Measurements from ENCODE around the gene ZNF45. TPM values are rescaled to one million over a fixed set of nuclear protein-coding genes. Genes with fewer than 3 reads are reported as not detected.
"Not testable (repeated sequence)": the region's sequence is repeated elsewhere in the genome, so short reads cannot be mapped to it uniquely, and the experiment has no call there.

Gene ZNF45
- polyA plus RNA-seq, 3 donors: 25.0 to 31.0 (median 26.9) TPM

GRCh38 chr19:43934055-43934984, 762 bp downstream of the ZNF45 start:
- peak in 1 of 11 donors; percentile 2 for DNase-seq (ENCODE audit: extremely low read depth in 1 of 11, low read depth in 9 of 11, low spot score in 4 of 11)

DNA sequence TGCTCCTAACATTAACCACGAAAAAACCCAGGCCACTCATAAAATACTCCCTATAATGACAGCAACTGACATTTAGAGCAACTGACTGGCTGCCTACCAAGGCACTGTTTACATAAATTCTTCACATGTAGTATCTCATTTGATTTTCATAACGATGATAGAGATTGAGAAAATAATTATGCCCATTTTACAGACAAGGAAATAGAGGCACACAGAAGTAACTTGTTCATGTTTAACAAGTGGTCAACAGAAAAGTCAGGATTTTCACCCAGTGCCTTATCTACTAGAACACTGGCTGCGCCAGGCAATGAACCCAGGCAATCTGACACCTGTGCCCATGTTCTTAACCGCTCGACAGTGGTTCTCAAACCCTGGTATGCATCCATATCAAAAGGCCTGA, 6.3 kb downstream of the ZNF45 start:
- no peak for DNase-seq (ENCODE audit: extremely low read depth in 1 of 11, low read depth in 9 of 11, low spot score in 4 of 11)

DNA sequence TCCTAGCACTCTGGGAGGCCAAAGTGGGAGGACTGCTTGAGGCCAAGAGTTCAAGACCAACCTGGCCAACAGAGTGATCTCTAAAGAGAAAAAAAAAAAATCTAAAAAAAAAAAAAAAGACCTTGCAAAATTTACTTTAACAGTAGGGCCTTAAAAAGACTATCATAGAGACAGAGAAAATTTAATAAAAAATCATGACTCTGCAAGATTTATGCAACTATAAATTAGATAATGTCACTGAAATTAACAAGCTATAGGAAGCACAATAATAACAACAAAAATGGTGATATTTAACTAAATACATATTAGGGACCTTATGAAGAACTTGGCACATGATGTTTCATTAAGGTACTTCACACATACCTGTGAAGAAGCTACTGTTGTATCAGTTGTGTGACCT, 11.2 kb downstream of the ZNF45 start:
- DNase-seq (ENCODE audit: extremely low read depth in 1 of 11, low read depth in 9 of 11, low spot score in 4 of 11): no peak

- DNase-seq (ENCODE audit: extremely low read depth in 1 of 11, low read depth in 9 of 11, low spot score in 4 of 11): no peak
Measured at GRCh38 chr19:43914051-43914450, 21.0 kb downstream of the ZNF45 start.

DNA sequence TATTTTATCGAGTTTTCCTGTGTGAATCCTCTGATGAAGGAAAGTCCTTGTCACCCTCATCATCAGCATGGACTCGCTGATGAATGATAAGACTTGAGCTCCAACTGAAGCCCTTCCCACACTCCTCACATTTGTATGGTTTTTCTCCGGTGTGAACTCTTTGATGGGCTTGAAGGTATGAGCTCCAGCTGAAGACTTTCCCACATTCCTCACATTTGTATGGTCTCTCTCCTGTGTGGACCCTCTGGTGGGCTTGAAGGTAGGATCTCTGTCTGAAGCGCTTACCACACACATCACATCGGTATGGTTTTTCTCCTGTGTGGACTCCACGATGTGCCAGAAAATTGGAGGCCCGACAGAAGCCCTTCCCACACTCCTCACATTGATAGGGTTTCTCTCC, 21.7 kb downstream of the ZNF45 start:
- DNase-seq (ENCODE audit: extremely low read depth in 1 of 11, low read depth in 9 of 11, low spot score in 4 of 11): no peak

DNA sequence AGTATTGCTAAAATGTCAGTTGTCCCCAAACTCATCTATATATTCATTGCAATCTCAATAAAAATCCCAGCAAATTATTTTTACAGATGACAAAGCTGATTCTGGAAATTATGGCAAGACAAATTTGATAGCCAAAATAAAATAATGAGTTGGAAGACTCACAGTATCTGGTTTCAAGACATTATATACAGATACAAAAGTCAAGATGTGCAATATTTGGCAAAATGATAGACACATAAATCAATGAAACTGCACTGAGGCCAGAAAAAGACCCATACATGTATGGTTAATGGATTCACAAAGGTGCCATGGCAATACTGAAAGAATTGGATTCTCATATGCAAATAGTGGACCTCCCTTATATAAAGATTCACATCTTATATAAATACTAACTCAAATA, 24.2 kb downstream of the ZNF45 start:
- no peak for DNase-seq (ENCODE audit: extremely low read depth in 1 of 11, low read depth in 9 of 11, low spot score in 4 of 11)

GRCh38 chr19:43908659-43909058, 26.4 kb downstream of the ZNF45 start:
- DNase-seq (ENCODE audit: extremely low read depth in 1 of 11, low read depth in 9 of 11, low spot score in 4 of 11): no peak

GRCh38 chr19:43906774-43907173, 28.3 kb downstream of the ZNF45 start:
- no peak for DNase-seq (ENCODE audit: extremely low read depth in 1 of 11, low read depth in 9 of 11, low spot score in 4 of 11)

- no peak for DNase-seq (ENCODE audit: extremely low read depth in 1 of 11, low read depth in 9 of 11, low spot score in 4 of 11)
Measured at GRCh38 chr19:43905897-43906296, 29.2 kb downstream of the ZNF45 start.

DNA sequence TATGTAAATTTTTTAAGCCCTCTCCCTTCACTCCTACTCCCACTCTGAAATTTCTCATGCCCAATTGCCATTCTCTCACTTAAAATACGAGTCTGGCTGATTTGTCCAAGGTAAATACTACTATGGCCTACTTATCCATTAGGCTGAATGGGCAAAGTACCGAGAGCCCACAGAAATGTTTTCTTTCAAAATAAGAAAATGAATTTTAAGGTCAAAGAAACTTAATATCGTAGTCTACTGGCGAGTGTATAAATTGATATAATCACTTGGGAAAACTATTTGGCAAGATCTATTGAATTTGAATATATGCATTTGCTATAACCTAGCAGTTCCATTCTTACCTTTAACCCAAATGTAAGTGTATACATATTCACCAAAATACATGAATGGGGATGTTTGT, 32.7 kb downstream of the ZNF45 start:
- DNase-seq (ENCODE audit: extremely low read depth in 1 of 11, low read depth in 9 of 11, low spot score in 4 of 11): no peak

- peak; percentile 59 to 89 (median 82) for DNase-seq (ENCODE audit: extremely low read depth in 1 of 11, low read depth in 9 of 11, low spot score in 4 of 11)
Measured at GRCh38 chr19:43901395-43902390, 33.4 kb downstream of the ZNF45 start.

- no peak for DNase-seq (ENCODE audit: extremely low read depth in 1 of 11, low read depth in 9 of 11, low spot score in 4 of 11)
Measured at GRCh38 chr19:43895727-43896308, 39.3 kb downstream of the ZNF45 start.

- no peak for DNase-seq (ENCODE audit: extremely low read depth in 1 of 11, low read depth in 9 of 11, low spot score in 4 of 11)
Measured at GRCh38 chr19:43883864-43884263, 51.2 kb downstream of the ZNF45 start, which contains the start of gene ZNF404. Gene ZNF404, minus strand, starts transcription at chr19:43883964.

GRCh38 chr19:43880483-43880882, 54.6 kb downstream of the ZNF45 start:
- no peak for DNase-seq (ENCODE audit: extremely low read depth in 1 of 11, low read depth in 9 of 11, low spot score in 4 of 11)

DNA sequence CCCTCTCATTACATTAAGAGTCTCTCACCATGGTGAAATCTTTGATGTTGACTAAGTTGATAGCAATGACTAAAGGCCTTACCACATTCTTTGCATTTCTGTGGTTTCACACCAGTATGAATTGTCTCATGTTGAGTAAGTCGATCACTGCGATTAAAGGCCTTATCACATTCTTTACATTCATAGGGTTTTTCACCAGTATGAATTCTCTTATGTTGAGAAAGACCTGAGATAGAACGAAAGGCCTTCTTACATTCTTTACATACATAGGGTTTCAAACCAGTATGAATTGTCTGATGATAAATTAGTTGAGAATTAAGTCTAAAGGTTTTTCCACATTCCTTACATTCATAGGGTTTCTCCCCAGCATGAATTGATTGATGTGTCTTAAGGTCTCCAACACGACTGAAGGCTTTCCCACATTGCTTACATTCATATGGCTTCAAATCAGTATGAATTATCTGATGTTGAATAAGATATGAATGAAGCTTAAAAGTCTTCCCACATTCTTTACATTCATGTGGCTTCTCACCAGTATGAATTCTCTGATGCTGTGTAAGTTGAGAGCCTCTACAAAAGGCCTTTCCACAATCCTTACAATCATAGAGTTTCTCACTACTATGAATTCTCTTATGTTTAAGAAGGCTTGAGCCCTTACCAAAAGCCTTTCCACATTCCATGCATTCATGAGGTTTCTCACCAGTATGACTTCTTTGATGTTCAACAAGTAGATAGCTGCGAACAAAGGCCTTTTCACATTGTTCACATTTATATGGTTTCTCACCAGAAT, 62.3 kb downstream of the ZNF45 start:
- DNase-seq (ENCODE audit: extremely low read depth in 1 of 11, low read depth in 9 of 11, low spot score in 4 of 11): no peak

GRCh38 chr19:43866923-43867322, 68.2 kb downstream of the ZNF45 start:
- not testable (repeated sequence) for DNase-seq (ENCODE audit: extremely low read depth in 1 of 11, low read depth in 9 of 11, low spot score in 4 of 11)
